ENCODE results near the gene ARL16. TPM values are rescaled to one million over a fixed set of nuclear protein-coding genes. Genes with fewer than 3 reads are reported as not detected.

ARL16 gene, protein sequence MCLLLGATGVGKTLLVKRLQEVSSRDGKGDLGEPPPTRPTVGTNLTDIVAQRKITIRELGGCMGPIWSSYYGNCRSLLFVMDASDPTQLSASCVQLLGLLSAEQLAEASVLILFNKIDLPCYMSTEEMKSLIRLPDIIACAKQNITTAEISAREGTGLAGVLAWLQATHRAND
- 83.7 and 89.9 TPM in 2 replicates for total RNA-seq (2014; rRNA removed; shearing (Covaris generic))

DNA sequence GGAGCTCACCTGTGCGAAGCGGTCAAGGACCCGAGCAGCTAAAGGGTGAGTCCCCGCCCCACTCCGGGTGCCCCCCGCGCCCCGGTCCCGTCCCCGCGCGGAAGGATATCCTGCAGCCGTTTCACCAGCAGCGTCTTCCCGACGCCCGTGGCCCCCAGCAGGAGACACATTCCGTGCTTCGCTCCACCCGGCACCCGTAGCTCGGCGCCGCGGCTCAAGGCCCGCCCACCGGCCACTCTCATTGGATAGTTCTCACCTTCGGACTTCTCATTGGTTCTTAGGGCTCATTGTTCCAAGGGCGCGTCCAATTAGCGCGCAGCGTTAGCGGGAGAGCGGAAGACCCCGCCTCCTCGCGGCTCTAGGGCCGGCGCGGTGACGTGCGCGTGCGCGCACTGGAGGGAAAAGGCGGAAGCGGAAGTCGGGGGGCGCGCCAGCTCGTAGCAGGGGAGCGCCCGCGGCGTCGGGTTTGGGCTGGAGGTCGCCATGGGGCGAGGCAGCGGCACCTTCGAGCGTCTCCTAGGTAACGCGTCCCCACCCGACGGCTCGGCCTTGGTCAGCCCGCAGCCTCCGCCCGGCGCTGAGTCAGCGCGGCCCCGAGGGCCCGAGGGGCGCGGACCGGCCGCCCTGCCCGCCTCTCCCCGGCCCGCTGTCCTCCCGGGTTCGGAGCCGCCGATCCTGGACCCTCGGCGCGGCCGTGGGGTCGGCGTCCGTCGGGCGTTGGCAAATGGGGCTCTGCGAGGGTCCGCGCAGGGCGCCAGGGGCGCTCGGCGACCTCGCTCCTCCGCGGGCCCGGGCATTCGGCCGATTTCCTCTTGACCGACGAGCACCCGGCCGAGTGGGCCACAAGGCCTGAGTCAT is at the start of gene ARL16, which contains the start of gene HGS:
ARL16 (minus strand) TSS at position 214 of the 858 bp plus-strand sequence; CDS start at position 170, 44 bp downstream.
HGS (plus strand) TSS at position 428 of the 858 bp plus-strand sequence; CDS start at position 484, 56 bp downstream.
- Histone ChIP-seq H3K4me1 (peaks cover 28% of the 10 kb centered on the region), H3K27me3 (no peaks in the 10 kb centered on the region), H3K27ac (peak within 1 kb of the TSS; percentile 51), H3K36me3 (peaks cover 24% of the 10 kb centered on the region), H3K9me3 (replicated peaks) (no peaks in the 10 kb centered on the region), H3K4me3 (peak within 1 kb of the TSS; percentile 84)
- DNase-seq, result peak; percentile 100

- Histone ChIP-seq H3K4me3 (no peak overlapping the region), H3K9me3 (replicated peaks) (no peaks in the 10 kb centered on the region), H3K27me3 (peaks cover 3% of the 10 kb centered on the region; the same call in 1 of the 2 replicates), H3K27ac (no peak overlapping the region), H3K4me1 (peaks cover 33% of the 10 kb centered on the region), H3K36me3 (no peaks in the 10 kb centered on the region)
- no peak for DNase-seq
These were observed 43.9 kb upstream of the ARL16 start for GRCh38 chr17:81727324-81728031.

- no peaks in the 10 kb centered on the region for H3K36me3 ChIP-seq
- DNase-seq, result no peak
- no peak overlapping the region for H3K4me3 ChIP-seq
- no peak overlapping the region for H3K27ac ChIP-seq
- no peaks in the 10 kb centered on the region for H3K9me3 ChIP-seq (replicated peaks)
- peaks cover 3% of the 10 kb centered on the region; the same call in 1 of the 2 replicates for H3K27me3 ChIP-seq
- peaks cover 27% of the 10 kb centered on the region for H3K4me1 ChIP-seq
These were observed 42.4 kb upstream of the ARL16 start for GRCh38 chr17:81726004-81726403.

- Histone ChIP-seq H3K36me3 (no peaks in the 10 kb centered on the region), H3K27me3 (peaks cover 3% of the 10 kb centered on the region; the same call in 1 of the 2 replicates), H3K4me3 (no peak overlapping the region), H3K4me1 (peaks cover 22% of the 10 kb centered on the region), H3K9me3 (replicated peaks) (no peaks in the 10 kb centered on the region), H3K27ac (no peak overlapping the region)
- DNase-seq, result no peak
These were observed 41.8 kb upstream of the ARL16 start for GRCh38 chr17:81725439-81725838.

- H3K36me3 ChIP-seq, result no peaks in the 10 kb centered on the region
- H3K4me1 ChIP-seq, result peaks cover 17% of the 10 kb centered on the region
- no peak overlapping the region for H3K4me3 ChIP-seq
- H3K9me3 ChIP-seq (replicated peaks), result no peaks in the 10 kb centered on the region
- DNase-seq, result no peak
- peaks cover 3% of the 10 kb centered on the region; the same call in 1 of the 2 replicates for H3K27me3 ChIP-seq
- no peak overlapping the region for H3K27ac ChIP-seq
These were observed 40.1 kb upstream of the ARL16 start for GRCh38 chr17:81723651-81724209.

DNA sequence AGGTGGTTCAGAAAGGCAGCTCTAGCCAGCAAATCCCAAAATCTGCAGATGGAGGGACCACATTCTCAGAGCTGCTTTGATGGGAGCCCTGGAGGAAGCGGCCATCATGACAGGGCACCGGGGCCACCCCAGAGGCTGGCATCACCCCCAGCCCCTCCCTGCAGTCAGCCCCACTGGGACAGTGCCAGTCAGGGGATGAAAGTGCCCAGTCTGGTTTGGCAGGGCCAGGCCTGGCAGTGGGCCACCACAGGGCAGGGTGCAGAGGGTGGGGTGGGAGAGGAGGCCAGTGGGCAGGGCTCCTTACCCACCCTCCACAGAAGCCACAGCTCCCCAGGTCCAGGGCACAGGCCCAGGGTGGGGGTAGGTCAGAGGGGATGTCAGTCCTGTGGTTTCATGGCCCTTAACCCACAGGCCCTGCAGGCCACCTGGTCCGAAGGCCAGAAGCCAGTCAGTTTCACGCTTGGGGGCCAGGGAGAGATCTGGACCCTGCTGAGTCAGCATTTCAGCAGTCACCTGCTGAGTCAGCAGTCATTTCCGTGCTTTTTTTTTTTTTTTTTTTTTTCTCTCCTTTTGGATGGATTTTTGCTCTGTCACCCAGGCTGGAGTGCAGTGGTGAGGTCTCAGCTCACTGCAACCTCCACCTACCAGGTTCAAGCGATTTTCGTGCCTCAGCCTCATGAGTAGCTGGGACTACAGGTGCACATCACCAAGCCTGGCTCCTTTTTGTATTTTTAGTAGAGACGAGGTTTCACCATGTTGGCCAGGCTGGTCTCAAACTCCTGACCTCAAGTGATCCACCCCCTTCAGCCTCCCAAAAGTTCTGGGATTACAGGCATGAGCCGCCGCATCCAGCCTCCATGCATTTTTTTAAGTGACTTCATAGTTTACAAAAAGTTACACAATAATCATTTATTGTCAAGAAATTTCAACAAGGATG is 38.9 kb upstream of the ARL16 start:
- peak; percentile 62 to 65 for DNase-seq
- Histone ChIP-seq H3K27ac (no peak overlapping the region), H3K27me3 (peaks cover 3% of the 10 kb centered on the region; the same call in 1 of the 2 replicates), H3K9me3 (replicated peaks) (no peaks in the 10 kb centered on the region), H3K4me1 (peaks cover 17% of the 10 kb centered on the region), H3K36me3 (peaks cover 6% of the 10 kb centered on the region; the same call in 1 of the 2 replicates), H3K4me3 (no peak overlapping the region)

- DNase-seq, result no peak
- Histone ChIP-seq H3K4me3 (no peak overlapping the region), H3K36me3 (peaks cover 6% of the 10 kb centered on the region; the same call in 1 of the 2 replicates), H3K27ac (no peak overlapping the region), H3K4me1 (peaks cover 20% of the 10 kb centered on the region), H3K27me3 (peaks cover 3% of the 10 kb centered on the region; the same call in 1 of the 2 replicates), H3K9me3 (replicated peaks) (no peaks in the 10 kb centered on the region)
These were observed 36.9 kb upstream of the ARL16 start for GRCh38 chr17:81720267-81721071.

DNA sequence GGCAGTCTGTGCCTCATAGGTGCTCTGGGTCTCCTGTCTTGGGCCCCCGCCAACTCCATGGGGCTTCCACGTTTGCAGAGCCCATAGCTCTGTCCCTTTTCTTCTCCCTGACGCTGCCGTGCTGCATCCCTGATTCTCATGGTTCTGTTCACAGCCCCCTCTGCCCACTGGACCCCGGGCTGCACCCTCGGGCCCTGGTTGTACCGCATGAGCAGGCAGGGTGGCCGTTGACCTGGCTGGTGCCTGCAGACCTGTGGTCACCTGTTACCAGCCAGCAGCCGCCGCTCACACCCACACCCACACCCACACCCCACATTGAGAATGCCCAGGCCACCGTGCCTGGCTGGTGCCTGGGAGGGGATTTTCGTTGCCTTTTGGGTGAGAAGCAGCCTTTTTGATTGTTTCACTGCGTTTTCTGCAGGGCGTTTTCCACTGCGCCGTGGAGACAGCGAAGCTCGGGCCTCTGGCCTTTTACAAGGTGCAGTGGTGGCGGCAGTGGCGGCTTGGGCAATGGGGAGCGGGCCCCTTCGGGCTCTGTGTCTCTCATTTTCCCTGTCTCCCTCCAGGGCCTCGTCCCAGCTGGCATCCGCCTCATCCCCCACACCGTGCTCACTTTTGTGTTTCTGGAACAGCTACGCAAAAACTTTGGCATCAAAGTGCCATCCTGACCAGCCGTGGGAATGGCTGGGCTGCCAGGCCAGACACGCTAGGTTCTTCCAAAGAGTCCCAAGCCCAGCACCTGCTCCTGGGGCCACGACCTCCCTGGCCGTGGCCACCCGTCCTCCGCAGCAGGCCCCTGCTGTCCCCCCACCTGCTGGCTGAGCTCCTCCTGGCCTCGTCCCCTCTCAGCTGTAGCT is 36.0 kb upstream of the ARL16 start:
- Histone ChIP-seq H3K36me3 (peaks cover 6% of the 10 kb centered on the region), H3K27me3 (peaks cover 3% of the 10 kb centered on the region; the same call in 1 of the 2 replicates), H3K27ac (no peak overlapping the region), H3K9me3 (replicated peaks) (no peaks in the 10 kb centered on the region), H3K4me3 (no peak overlapping the region), H3K4me1 (peaks cover 20% of the 10 kb centered on the region)
- DNase-seq, result no peak

- H3K9me3 ChIP-seq (replicated peaks), result no peaks in the 10 kb centered on the region
- DNase-seq, result no peak
These were observed 34.1 kb upstream of the ARL16 start for GRCh38 chr17:81717766-81718089.

GRCh38 chr17:81717049-81717765 is 33.6 kb upstream of the ARL16 start:
- Histone ChIP-seq H3K4me1 (peaks cover 22% of the 10 kb centered on the region), H3K9me3 (replicated peaks) (no peaks in the 10 kb centered on the region), H3K27ac (no peak overlapping the region), H3K4me3 (no peak overlapping the region), H3K27me3 (no peaks in the 10 kb centered on the region), H3K36me3 (peaks cover 6% of the 10 kb centered on the region)
- no peak for DNase-seq

More at GRCh38 chr17:81717766-81718089, 34.1 kb upstream of the ARL16 start:
- Histone ChIP-seq H3K27me3 (peaks cover under 1% of the 10 kb centered on the region; the same call in 1 of the 2 replicates), H3K4me3 (no peak overlapping the region), H3K27ac (no peak overlapping the region), H3K4me1 (peaks cover 27% of the 10 kb centered on the region), H3K36me3 (peaks cover 6% of the 10 kb centered on the region)

- no peak overlapping the region for H3K27ac ChIP-seq
- no peaks in the 10 kb centered on the region for H3K27me3 ChIP-seq
- DNase-seq, result no peak
- H3K4me3 ChIP-seq, result no peak overlapping the region
- H3K9me3 ChIP-seq (replicated peaks), result no peaks in the 10 kb centered on the region
- H3K36me3 ChIP-seq, result peaks cover 6% of the 10 kb centered on the region
- H3K4me1 ChIP-seq, result peaks cover 17% of the 10 kb centered on the region
These were observed 33.0 kb upstream of the ARL16 start for GRCh38 chr17:81716674-81716996.
